Esophagus (tissue), 2 donors: ENCODE measurements around the gene IGLL1. TPM values are rescaled to one million over a fixed set of nuclear protein-coding genes. Genes with fewer than 3 reads are reported as not detected.
"Not testable (repeated sequence)": the region's sequence is repeated elsewhere in the genome, so short reads cannot be mapped to it uniquely, and the experiment has no call there.

Experiments used
- H3K27ac ChIP-seq, 2 donors: one replicate each; pipeline ENCODE4 v1.5.1; 2013; ENCODE audit warnings: low read depth in 2 of 2, mild to moderate bottlenecking in 2 of 2, inconsistent platforms in 1 of 2, low read length in 1 of 2, moderate library complexity in 1 of 2
- H3K27me3 ChIP-seq, 2 donors: one replicate each; pipeline ENCODE4 v1.6.1; 2013; ENCODE audit warnings: low read length in 2 of 2, control low read depth in 1 of 2, mild to moderate bottlenecking in 1 of 2; ENCODE audit not compliant: insufficient read depth in 2 of 2, control insufficient read depth in 1 of 2
- H3K36me3 ChIP-seq, 2 donors: one replicate each; pipeline ENCODE4 v1.6.1; 2013; ENCODE audit warnings: low read length in 1 of 2; ENCODE audit not compliant: control insufficient read depth in 2 of 2, insufficient read depth in 2 of 2
- H3K4me1 ChIP-seq, 2 donors: one replicate each; pipeline ENCODE4 v1.6.1; 2013; ENCODE audit warnings: low read length in 1 of 2; ENCODE audit not compliant: control insufficient read depth in 2 of 2, insufficient read depth in 2 of 2
- H3K4me3 ChIP-seq, 2 donors: one replicate each; pipeline ENCODE4 v1.5.1; 2013; ENCODE audit warnings: low read length in 2 of 2, mild to moderate bottlenecking in 2 of 2, low read depth in 1 of 2, moderate library complexity in 1 of 2
- H3K9me3 ChIP-seq, 2 donors: one replicate each; pipeline ENCODE4 v1.6.1; 2013; ENCODE audit warnings: mild to moderate bottlenecking in 2 of 2, low read depth in 1 of 2, low read length in 1 of 2, moderate library complexity in 1 of 2; ENCODE audit not compliant: control insufficient read depth in 2 of 2, insufficient read depth in 1 of 2
- WGBS, 2 donors: extraction: QIAGEN DNeasy Blood & Tissue Kit; methylation state at CpG; one replicate each; pipeline ENCODE4 v1.1.7; 2013; 5-methylcytosine and 5-hydroxymethylcytosine counted together
- polyA plus RNA-seq, 2 donors: library from polyadenylated mRNA; stranded (reverse); fragments of 200-250 nt; gene quantifications; one replicate each; pipeline ENCODE4 v1.2.3, GENCODE V29; 2013
- donor health status: healthy with polysubstance abuse.
- donor health status: Bipolar disorder and iron deficiency.

Gene IGLL1
- not detected for polyA plus RNA-seq

- Histone ChIP-seq H3K27ac (no peak within 1 kb of the TSS), H3K36me3 (no peaks in the 10 kb centered on the region), H3K4me3 (no peak within 1 kb of the TSS), H3K4me1 (no peaks in the 10 kb centered on the region), H3K9me3 (no peaks in the 10 kb centered on the region), H3K27me3 (no peaks in the 10 kb centered on the region)
- WGBS, 2 donors, result 72% methylated on average over 12 of the region's 12 CpGs
Observed at GRCh38 chr22:23579870-23580575, at the start of gene IGLL1. IGLL1 (minus strand) TSS chr22:23580290; CDS start chr22:23580190, 100 bp downstream.

- H3K9me3 ChIP-seq, H3K4me3 ChIP-seq, H3K27ac ChIP-seq, H3K27me3 ChIP-seq, H3K4me1 ChIP-seq, H3K36me3 ChIP-seq: not testable (repeated sequence)
- WGBS, 2 donors, result 72 to 87% methylated on average over 6 of the region's 6 CpGs
Observed at GRCh38 chr22:23628056-23628743, 48.1 kb upstream of the IGLL1 start.

- H3K4me3 ChIP-seq, H3K27me3 ChIP-seq, H3K27ac ChIP-seq, H3K4me1 ChIP-seq, H3K9me3 ChIP-seq, H3K36me3 ChIP-seq: not testable (repeated sequence)
- 60 to 62% methylated on average over 3 of the region's 3 CpGs for WGBS, 2 donors
Observed at GRCh38 chr22:23627401-23628055, 47.4 kb upstream of the IGLL1 start.

- no peaks in the 10 kb centered on the region for H3K4me1 ChIP-seq
- H3K27me3 ChIP-seq, result no peaks in the 10 kb centered on the region
- H3K9me3 ChIP-seq, result no peaks in the 10 kb centered on the region
- H3K4me3 ChIP-seq, result no peak overlapping the region
- 81 to 89% methylated on average over 2 of the region's 2 CpGs for WGBS, 2 donors
- H3K27ac ChIP-seq, result no peak overlapping the region
- H3K36me3 ChIP-seq, result no peaks in the 10 kb centered on the region
Observed at GRCh38 chr22:23626286-23626975, 46.3 kb upstream of the IGLL1 start.

- WGBS, 2 donors, result 57 to 79% methylated on average over 2 of the region's 2 CpGs
- no peak overlapping the region for H3K27ac ChIP-seq
Observed at GRCh38 chr22:23622634-23623033, 42.5 kb upstream of the IGLL1 start.

DNA sequence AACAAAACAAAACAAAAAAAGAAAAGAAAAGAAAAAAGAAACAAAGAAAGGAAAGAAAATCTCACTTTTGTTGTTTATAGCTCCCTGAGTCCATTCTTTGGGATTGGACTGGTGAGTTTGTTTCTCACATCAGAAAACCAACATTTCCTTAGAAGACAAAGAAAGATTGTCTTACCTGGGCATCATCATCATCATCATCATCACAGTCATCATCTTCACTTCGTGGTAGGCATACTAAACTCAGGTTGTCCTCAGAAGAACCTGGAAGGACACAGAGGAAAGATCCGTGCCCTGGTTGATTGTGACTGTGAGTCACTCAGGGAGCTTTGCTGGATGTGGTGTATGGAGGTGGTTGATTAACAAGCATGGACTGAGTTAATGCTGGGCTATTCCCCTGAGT lies 41.8 kb upstream of the IGLL1 start:
- not testable (repeated sequence) for H3K27ac ChIP-seq, H3K4me1 ChIP-seq, H3K27me3 ChIP-seq, H3K36me3 ChIP-seq, H3K4me3 ChIP-seq, H3K9me3 ChIP-seq
- 81 to 93% methylated on average over 2 of the region's 2 CpGs for WGBS, 2 donors

More at GRCh38 chr22:23622634-23623033, 42.5 kb upstream of the IGLL1 start:
- no peaks in the 10 kb centered on the region for H3K9me3 ChIP-seq
- H3K27me3 ChIP-seq, result no peaks in the 10 kb centered on the region
- H3K4me1 ChIP-seq, result no peaks in the 10 kb centered on the region
- no peaks in the 10 kb centered on the region for H3K36me3 ChIP-seq
- H3K4me3 ChIP-seq, result no peak overlapping the region

DNA sequence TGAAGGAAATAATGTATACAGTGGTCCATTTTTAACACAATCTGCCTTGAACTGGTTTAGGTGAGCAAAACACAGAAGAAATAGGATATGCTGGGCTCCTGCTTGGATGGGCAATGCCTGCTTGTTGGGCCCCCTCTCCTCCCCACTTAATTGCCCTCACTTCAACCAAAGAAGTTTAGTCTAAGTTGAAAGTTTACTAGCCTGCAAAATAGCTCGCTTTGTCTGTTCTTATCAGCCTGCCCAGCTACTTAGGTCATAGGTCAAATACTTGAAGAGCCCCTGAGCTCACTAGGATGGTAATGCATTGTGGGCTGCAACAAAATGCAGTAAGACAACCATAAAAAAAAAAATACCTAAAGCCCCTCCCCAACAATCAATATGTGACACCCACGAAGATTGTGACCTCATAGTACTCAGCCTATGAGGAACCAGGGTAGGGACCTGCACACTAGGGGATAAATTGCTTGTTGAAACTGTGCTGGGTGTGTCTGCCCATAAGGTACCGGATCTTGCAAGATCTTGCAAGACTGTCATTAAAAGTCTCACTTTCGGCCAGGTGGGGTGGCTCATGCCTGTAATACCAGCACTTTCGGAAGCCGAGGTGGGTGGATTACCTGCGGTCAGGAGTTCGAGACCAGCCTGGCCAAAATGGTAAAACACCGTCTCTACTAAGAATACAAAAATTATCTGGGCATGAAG lies 41.1 kb upstream of the IGLL1 start:
- 74 to 88% methylated on average over 9 of the region's 9 CpGs for WGBS, 2 donors
- no peak overlapping the region for H3K4me3 ChIP-seq
- no peak overlapping the region for H3K27ac ChIP-seq
- no peaks in the 10 kb centered on the region for H3K36me3 ChIP-seq
- H3K4me1 ChIP-seq, result no peaks in the 10 kb centered on the region
- H3K27me3 ChIP-seq, result no peaks in the 10 kb centered on the region
- no peaks in the 10 kb centered on the region for H3K9me3 ChIP-seq

GRCh38 chr22:23613193-23613972 lies 33.3 kb upstream of the IGLL1 start:
- H3K27me3 ChIP-seq, result no peaks in the 10 kb centered on the region
- 73 to 79% methylated on average over 7 of the region's 7 CpGs for WGBS, 2 donors
- H3K9me3 ChIP-seq, result no peaks in the 10 kb centered on the region
- H3K27ac ChIP-seq, result no peak overlapping the region
- no peaks in the 10 kb centered on the region for H3K4me1 ChIP-seq
- H3K36me3 ChIP-seq, result no peaks in the 10 kb centered on the region
- H3K4me3 ChIP-seq, result no peak overlapping the region
